ENCODE data around the gene MYO1E. TPM values are rescaled to one million over a fixed set of nuclear protein-coding genes. Genes with fewer than 3 reads are reported as not detected.

MYO1E gene
- total RNA-seq, 2 donors from 2014 or later = 47.8 to 65.6 TPM

- no peak overlapping the region for H3K4me3 Mint-ChIP-seq
- H3K9me3 ChIP-seq (ENCODE audit: control insufficient read depth, low read length) = no peaks in the 10 kb centered on the region
- peaks cover 3% of the 10 kb centered on the region for H3K27me3 ChIP-seq (ENCODE audit: control insufficient read depth, insufficient read depth, low read length, poor library complexity, severe bottlenecking)
- no peaks in the 10 kb centered on the region for H3K36me3 Mint-ChIP-seq (ENCODE audit: low read depth)
- H3K36me3 ChIP-seq (ENCODE audit: control insufficient read depth, insufficient read depth, low read length) = no peaks in the 10 kb centered on the region
- H3K9me3 Mint-ChIP-seq = no peaks in the 10 kb centered on the region
- no peak overlapping the region for H3K27ac ChIP-seq (ENCODE audit: low read depth, low read length)
- WGBS, 2 experiments (ENCODE audit: insufficient coverage in 1 of 2, insufficient read length in 1 of 2) = 97 to 98% methylated on average over 4 to 5 of the region's 5 CpGs
- no peak overlapping the region for H3K9ac ChIP-seq (ENCODE audit: extremely low read depth, low read length, poor library complexity, severe bottlenecking)
- peaks cover 12% of the 10 kb centered on the region for H3K4me1 Mint-ChIP-seq
- H3K27me3 Mint-ChIP-seq (ENCODE audit: insufficient read depth) = peaks cover 10% of the 10 kb centered on the region
- H3K27ac Mint-ChIP-seq = no peak overlapping the region
- DNase-seq = no peak
- no peak overlapping the region for H3K4me3 ChIP-seq (ENCODE audit: low read length)
- no peaks in the 10 kb centered on the region for H3K4me1 ChIP-seq (ENCODE audit: control insufficient read depth, insufficient read depth, low read length)
- TF ChIP-seq CTCF (conservative IDR thresholded peaks at IDR 0.05) = no peak
Measured at GRCh38 chr15:59367022-59367451, 5.6 kb downstream of the MYO1E start.

GRCh38 chr15:59366333-59367021 lies 6.2 kb downstream of the MYO1E start:
- no peak overlapping the region for H3K4me3 ChIP-seq (ENCODE audit: low read length)
- Mint-ChIP-seq H3K9me3 (no peaks in the 10 kb centered on the region), H3K36me3 (ENCODE audit: low read depth) (no peaks in the 10 kb centered on the region), H3K4me1 (peaks cover 12% of the 10 kb centered on the region), H3K4me3 (no peak overlapping the region), H3K27ac (no peak overlapping the region), H3K27me3 (ENCODE audit: insufficient read depth) (peaks cover 10% of the 10 kb centered on the region)
- H3K27ac ChIP-seq (ENCODE audit: low read depth, low read length) = no peak overlapping the region
- no peaks in the 10 kb centered on the region for H3K9me3 ChIP-seq (ENCODE audit: control insufficient read depth, low read length)
- H3K36me3 ChIP-seq (ENCODE audit: control insufficient read depth, insufficient read depth, low read length) = no peaks in the 10 kb centered on the region
- H3K9ac ChIP-seq (ENCODE audit: extremely low read depth, low read length, poor library complexity, severe bottlenecking) = no peak overlapping the region
- WGBS, 2 experiments (ENCODE audit: insufficient coverage in 1 of 2, insufficient read length in 1 of 2) = 66 to 71% methylated on average over 7 of the region's 7 CpGs
- H3K27me3 ChIP-seq (ENCODE audit: control insufficient read depth, insufficient read depth, low read length, poor library complexity, severe bottlenecking) = peaks cover 3% of the 10 kb centered on the region
- TF ChIP-seq CTCF (conservative IDR thresholded peaks at IDR 0.05) = no peak
- no peak for DNase-seq
- no peaks in the 10 kb centered on the region for H3K4me1 ChIP-seq (ENCODE audit: control insufficient read depth, insufficient read depth, low read length)

- Histone ChIP-seq H3K27ac (ENCODE audit: low read depth, low read length) (no peak overlapping the region), H3K4me3 (ENCODE audit: low read length) (no peak overlapping the region), H3K36me3 (ENCODE audit: control insufficient read depth, insufficient read depth, low read length) (no peaks in the 10 kb centered on the region), H3K9ac (ENCODE audit: extremely low read depth, low read length, poor library complexity, severe bottlenecking) (no peak overlapping the region), H3K4me1 (ENCODE audit: control insufficient read depth, insufficient read depth, low read length) (no peaks in the 10 kb centered on the region), H3K27me3 (ENCODE audit: control insufficient read depth, insufficient read depth, low read length, poor library complexity, severe bottlenecking) (no peaks in the 10 kb centered on the region), H3K9me3 (ENCODE audit: control insufficient read depth, low read length) (no peaks in the 10 kb centered on the region)
- no peaks in the 10 kb centered on the region for H3K36me3 Mint-ChIP-seq (ENCODE audit: low read depth)
- DNase-seq = no peak
- H3K27me3 Mint-ChIP-seq (ENCODE audit: insufficient read depth) = no peaks in the 10 kb centered on the region
- H3K9me3 Mint-ChIP-seq = no peaks in the 10 kb centered on the region
- H3K4me3 Mint-ChIP-seq = no peak overlapping the region
- H3K27ac Mint-ChIP-seq = no peak overlapping the region
- TF ChIP-seq CTCF (conservative IDR thresholded peaks at IDR 0.05) = no peak
- 95 to 100% methylated on average over 3 of the region's 4 CpGs for WGBS, 2 experiments (ENCODE audit: insufficient coverage in 1 of 2, insufficient read length in 1 of 2)
- H3K4me1 Mint-ChIP-seq = peaks cover 4% of the 10 kb centered on the region
Measured at GRCh38 chr15:59364248-59364647, 8.4 kb downstream of the MYO1E start.
